NCI-H2107 (cell line): ENCODE measurements around the gene KRT81.
"Not testable (repeated sequence)": the region's sequence is repeated elsewhere in the genome, so short reads cannot be mapped to it uniquely, and the experiment has no call there.

Experiments used
- DNase-seq: peaks from one replicate; lab custom pipeline; 2025; lab: John Stamatoyannopoulos, UW

The KRT81 gene

GRCh38 chr12:52317468-52318052 lies 26.2 kb upstream of the KRT81 start:
- DNase-seq = no peak

GRCh38 chr12:52316701-52317100 lies 25.4 kb upstream of the KRT81 start:
- no peak for DNase-seq

DNA sequence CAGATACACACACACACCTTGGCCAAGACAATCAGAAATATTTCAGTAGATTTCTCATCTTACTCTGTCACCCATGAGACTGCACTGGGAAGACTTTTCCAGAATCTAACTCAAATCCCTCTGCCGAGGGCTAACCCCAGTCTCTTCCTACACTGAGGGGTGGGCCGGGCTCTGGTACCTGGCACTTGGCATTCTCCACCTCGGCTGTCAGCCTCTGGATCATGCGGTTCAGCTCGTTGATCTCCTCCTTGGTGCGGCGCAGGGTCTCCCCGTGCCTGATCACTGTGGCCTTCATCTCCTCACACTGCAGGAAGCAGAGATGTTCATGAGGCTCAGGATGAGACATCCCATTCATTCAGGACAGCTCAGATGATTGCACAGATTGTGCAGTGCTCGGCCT lies 25.0 kb upstream of the KRT81 start:
- DNase-seq = no peak

DNA sequence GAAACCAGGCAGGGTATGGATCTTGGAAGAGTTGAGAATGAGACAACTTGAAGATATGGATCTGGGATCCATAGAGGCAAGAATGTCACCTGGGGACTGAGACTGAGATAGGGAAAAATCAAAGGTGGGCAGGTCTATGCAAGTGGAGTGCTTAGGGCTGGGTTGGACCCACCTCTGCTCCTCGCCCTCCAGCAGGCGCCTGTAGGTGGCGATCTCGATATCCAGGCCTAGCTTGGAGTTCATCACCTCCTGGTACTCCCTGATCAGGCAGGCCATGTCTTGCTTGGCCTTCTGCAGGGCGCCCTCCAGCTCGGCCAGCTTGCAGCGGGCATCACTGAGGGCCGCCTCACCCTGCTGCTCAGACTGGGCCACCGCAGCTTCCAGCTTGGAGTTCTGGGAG lies 24.4 kb upstream of the KRT81 start:
- DNase-seq = not testable (repeated sequence)

GRCh38 chr12:52314511-52314910 lies 23.2 kb upstream of the KRT81 start:
- DNase-seq = no peak

- no peak for DNase-seq
Observed at GRCh38 chr12:52313926-52314325, 22.6 kb upstream of the KRT81 start.

GRCh38 chr12:52313461-52313860 lies 22.1 kb upstream of the KRT81 start:
- no peak for DNase-seq

- no peak for DNase-seq
Observed at GRCh38 chr12:52312086-52312485, 20.8 kb upstream of the KRT81 start.

- no peak for DNase-seq
Observed at GRCh38 chr12:52311285-52311648, 19.9 kb upstream of the KRT81 start.

DNA sequence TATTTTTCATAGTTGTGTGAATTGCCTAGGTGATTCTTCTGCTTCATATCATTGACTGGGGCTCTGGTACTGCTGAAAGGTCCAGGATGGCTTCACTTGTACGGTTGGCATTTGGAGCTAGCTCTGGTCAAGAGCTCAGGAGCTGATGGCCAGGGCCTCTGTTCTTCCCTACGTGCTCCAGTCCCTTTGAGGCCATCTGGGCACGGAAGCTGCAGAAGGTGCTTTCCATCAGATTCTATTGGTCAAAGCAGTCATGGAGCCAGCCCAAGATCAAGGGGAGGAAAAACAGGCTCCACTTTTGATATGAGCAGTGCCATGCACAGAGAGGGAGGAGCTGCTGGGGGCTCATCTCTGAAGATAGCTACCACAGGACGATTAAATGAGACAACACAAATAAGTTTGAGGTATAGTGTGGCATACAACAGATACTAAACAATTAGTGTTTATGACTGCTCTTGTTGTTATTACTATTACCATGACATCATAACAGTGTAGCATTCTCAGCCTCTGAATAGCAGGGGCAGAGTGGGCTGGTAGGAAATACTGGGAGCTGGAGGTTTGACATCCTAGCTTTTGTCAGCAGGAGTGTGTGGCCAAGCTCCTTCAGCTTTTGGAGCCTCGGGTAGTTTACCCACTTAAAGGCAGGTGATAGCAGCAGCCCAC lies 19.4 kb upstream of the KRT81 start:
- peak; percentile 53 for DNase-seq

DNA sequence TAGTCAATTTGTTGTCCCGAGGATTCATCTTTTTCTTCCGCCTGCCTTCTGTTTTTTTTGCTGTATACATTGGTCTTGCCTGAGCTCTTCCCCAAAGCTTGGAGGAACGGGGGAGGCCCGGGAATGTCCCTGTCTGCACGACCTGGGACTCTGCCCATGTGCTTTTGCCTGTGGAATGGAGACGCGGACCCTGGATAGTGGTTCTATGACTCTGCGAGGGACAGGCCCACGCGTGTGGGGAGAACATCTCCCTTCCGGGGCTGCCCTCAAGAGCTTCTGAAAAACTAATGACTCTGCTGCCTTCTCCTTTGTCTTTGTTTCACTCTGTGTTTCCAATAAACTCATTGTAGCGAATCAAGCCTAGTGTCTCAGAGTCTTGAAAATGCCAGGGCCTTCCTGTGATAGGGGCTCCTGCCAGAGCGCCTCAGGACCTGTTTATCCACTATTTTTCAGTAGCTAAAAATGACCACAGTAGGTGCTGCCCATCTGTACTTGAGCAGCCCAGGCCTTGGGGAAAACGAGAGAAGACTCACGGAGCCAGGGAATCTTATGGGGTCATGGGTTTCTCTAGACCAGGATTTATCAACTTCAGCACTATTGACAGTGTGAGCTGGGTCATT lies 17.6 kb upstream of the KRT81 start:
- DNase-seq = no peak

DNA sequence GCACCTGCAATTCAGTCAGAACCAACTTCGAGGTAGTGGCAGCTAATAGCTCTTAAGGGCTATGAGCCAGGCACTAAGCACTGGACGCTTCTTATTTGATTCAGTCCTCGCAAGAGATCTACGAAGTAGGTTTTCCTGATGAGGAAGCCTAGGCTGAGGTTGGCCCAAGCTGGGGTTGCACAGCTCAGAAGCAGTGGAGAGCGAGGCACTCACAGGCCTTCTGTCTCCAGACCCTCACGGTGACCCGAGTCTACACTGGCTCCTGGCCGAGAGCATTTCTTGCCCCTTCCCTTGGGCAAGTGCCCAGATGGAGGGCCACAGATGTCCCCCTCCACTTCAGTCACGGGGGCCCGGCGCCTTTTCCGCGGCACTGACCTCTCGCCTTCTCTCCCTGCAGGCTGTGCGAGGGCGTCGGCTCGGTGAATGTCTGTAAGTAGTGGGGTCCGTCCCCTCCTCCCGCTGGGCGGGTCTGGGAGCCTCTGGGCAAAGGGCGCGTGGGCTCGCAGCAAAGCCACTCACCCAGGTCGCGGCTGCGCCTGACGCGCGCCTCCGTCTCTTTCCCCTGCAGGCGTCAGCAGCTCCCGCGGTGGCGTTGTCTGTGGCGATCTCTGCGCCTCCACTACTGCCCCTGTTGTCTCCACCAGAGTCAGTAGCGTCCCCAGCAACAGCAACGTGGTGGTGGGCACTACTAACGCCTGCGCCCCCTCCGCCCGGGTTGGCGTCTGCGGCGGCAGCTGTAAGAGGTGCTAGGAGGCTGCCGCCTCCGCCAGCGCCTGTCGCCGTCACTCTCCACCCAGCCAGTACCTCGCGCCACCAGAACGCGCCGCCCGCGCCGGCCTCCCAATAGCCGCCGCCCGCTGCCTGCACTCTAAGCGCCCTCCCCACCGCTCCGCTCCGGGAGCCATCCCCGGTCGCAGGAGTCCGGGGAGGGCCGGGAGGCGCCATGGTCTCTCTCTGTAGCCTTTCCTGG lies 16.8 kb upstream of the KRT81 start:
- DNase-seq = peak; percentile 29

DNA sequence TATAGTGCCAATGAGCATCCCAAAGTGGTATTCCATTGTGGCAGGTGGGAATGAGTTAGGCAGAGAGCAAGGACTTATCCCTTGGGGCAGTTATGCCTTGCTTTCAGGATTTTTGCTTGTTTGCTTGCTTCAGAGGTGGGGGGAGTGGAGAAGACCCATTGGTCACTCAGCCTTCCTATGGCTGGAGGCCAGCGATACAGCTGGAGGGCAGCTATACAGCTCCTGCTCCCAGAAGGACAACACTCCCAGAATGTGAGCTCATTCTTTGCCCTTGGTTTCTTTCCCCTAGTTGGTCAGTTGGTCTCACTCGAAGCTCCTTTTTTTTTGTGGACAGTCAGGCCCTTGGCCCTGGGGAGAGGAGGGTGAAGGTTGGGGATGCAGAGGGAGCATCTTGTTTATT lies 15.4 kb upstream of the KRT81 start:
- DNase-seq = no peak

DNA sequence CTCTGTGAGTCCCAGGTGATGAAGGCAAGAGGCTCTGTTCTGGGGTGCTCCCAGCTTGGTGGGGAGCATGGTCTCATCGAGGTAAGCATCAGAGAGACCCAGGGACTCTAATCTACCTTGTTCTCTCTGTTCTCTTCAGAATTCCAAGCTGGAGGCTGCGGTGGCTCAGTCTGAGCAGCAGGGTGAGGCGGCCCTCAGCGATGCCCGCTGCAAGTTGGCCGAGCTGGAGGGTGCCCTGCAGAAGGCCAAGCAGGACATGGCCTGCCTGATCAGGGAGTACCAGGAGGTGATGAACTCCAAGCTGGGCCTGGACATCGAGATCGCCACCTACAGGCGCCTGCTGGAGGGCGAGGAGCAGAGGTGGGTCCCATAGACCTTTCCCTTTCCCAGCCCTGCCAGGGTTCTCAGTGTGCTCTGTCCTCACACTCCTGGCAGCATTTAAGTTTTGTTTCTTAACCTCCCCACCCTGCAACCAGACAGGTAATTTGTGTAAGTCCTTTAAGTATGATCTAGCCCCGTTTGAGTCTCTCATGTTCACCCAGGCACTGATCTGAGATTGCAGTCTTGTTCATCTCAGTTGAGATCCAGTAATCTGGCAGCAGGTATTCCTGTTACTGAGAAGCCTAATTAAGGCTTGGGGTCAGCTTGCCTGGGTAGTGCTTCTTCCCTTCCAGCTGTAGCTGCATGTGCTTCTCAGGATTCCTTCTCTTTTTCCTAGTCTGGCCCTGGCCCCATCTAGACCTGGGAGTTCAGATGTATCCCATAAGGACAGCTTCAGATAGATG lies 14.8 kb upstream of the KRT81 start:
- no peak for DNase-seq

DNA sequence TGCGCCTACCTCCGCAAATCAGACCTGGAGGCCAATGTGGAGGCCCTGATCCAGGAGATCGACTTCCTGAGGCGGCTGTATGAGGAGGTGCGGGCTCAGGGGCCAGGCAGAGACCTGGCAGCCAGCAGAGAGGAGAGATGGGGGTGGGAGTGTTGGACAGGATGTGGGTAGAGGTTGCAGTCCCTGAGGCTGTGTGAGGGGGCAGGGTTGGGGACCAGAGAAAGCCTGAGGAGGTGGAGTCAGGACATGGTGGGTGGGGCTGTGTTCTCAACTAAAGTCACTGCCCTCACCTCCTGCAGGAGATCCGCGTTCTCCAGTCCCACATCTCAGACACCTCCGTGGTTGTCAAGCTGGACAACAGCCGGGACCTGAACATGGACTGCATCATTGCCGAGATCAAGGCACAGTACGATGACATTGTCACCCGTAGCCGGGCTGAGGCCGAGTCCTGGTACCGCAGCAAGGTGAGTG lies 13.6 kb upstream of the KRT81 start:
- not testable (repeated sequence) for DNase-seq

DNA sequence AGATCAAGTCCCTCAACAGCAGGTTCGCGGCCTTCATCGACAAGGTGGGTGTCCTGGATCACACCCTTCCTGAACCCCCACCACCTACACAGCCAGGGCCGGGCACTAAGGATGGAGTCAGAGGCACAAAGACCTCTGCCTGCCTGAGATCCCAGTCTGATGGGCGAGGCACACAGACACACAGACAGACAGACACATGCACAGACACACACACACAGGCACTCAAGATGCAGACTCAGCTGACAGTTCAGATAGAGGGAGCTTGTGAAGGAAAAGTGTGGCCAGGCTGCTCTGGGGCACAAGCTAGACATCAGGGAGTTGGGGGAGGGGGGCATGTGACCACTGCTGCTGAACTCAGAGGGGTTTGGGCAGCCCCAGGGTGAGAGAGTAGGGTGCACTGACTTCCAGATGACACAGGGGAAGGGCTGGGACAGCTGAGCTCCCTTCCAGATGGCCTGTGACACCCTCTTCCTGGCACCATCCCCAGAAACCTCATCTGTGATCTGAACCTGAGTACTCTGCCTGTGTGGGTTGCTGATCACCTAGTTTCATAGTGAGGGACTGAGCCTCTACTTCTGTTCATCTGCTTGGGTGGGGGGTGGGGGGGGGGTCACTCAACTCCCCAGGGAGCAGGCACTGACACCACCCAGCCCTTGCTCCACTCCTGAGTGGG lies 11.0 kb upstream of the KRT81 start:
- not testable (repeated sequence) for DNase-seq

GRCh38 chr12:52301721-52302120 lies 10.4 kb upstream of the KRT81 start:
- DNase-seq = not testable (repeated sequence)

DNA sequence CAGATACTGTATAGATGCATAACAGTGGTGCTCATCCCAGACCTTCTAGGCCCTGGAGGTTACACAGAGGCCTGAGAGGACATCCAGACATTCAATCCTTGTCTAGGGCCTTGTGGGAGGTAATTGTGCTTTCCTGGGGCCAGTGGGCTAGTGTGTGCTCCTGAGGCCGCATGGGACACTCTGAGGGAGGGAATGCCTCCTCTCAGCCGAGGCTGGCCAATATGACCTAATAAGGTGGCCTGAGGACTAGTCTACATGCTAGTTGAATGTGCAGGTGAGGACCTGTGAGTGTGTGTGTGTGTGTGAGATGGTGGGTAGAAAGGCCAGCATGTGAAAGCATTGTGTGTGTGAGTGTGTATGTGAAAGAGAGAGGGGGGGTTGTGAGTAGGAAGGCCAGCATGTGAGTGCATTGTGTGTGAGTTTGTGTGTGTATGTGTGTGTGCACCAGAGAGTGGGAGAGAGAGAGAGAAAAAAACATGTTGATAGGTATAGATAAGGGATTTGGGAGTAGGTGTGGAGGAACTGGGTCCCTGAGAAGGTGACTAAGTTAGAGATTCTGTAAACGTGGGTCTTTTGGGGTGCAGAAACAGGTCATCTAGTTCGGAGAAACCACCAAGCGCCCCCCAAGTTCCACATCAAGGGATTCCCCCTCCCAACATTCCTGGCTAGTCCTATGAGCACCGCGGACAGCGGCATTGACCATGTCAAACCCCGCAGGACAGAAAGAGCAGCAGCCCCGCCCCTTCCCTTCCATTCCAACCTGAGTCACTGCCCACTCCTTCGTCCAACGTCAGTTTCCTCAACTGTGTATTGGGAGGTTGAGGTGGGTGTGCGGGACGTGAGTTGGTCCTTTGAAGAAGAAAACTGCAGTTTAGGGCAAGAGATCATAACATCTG lies 9.7 kb upstream of the KRT81 start:
- DNase-seq = no peak

DNA sequence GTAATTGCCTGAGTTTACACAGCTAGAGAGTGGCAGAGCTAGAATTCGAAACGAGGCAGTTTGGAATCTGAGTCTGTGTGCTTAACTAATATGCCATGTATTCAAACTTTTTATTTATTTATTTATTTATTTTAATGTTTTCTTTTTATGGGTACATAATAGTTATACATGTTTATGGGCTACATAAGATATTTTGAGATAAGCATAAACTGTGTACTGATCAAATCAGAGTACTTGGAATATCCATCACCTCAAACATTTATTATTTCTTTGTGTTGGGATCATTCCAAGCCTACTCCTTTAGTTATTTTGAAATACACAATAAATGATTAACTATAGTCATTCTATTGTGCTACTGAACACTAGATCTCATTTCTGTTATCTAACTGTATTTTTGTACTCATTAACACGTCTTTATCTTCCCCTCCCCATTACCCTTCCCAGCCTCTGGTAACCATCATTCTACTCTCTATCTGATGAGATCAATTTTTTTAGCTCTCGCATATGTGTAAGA lies 7.4 kb upstream of the KRT81 start:
- no peak for DNase-seq
